HG03457 (cell line): ENCODE results near the gene RASGRP4.
"Not testable (repeated sequence)": the region's sequence is repeated elsewhere in the genome, so short reads cannot be mapped to it uniquely, and the experiment has no call there.

ENCODE experiments used
- ATAC-seq: cut with Tn5 transposase; IDR thresholded peaks from one replicate; pipeline ENCODE4 v1.9.1; 2021; ENCODE audit warnings: moderate number of reproducible peaks; ENCODE audit not compliant: unreplicated experiment

The RASGRP4 gene

GRCh38 chr19:38449518-38449917 lies 23.5 kb upstream of the RASGRP4 start:
- ATAC-seq: no peak

DNA sequence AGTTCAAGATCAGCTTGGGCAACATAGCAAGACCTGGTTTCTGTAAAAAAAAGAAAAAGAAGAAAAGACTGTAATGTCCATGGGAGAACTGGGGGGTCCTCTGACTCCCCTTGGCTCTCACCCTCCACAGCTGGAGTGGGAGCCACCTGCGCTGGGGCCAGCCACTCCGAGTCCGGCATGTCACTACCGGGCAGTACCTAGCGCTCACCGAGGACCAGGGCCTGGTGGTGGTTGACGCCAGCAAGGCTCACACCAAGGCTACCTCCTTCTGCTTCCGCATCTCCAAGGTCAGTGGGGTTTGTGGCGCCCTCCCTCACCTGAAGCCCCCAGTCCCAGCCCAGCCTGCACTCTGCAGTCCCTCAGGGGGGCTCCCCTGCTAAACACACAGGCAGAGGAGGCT lies 22.2 kb upstream of the RASGRP4 start:
- no peak for ATAC-seq

- no peak for ATAC-seq
These were observed 19.3 kb upstream of the RASGRP4 start for GRCh38 chr19:38445362-38445761.

- ATAC-seq: no peak
These were observed 18.0 kb upstream of the RASGRP4 start for GRCh38 chr19:38444026-38444425.

GRCh38 chr19:38443458-38443999 lies 17.5 kb upstream of the RASGRP4 start:
- ATAC-seq: no peak

DNA sequence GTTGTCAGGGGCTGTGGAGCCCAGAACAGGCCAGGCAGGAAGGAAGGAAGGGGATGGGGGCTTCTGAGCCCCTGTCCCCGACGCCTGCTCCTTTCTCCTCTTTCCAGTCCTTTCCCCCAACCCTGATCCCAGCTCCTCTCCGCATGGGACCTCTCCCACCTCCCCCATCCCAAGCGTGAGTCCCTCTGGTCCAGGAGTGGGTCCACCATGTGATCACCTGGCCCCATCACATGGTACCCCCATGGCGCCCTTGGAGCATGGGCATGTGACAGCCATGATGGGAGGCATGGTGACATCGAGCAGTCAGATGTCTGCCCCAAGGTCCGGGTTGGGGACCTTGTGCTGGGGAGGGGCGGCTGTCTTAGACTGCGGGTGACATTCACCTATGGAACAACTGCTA lies 16.7 kb upstream of the RASGRP4 start:
- no peak for ATAC-seq

DNA sequence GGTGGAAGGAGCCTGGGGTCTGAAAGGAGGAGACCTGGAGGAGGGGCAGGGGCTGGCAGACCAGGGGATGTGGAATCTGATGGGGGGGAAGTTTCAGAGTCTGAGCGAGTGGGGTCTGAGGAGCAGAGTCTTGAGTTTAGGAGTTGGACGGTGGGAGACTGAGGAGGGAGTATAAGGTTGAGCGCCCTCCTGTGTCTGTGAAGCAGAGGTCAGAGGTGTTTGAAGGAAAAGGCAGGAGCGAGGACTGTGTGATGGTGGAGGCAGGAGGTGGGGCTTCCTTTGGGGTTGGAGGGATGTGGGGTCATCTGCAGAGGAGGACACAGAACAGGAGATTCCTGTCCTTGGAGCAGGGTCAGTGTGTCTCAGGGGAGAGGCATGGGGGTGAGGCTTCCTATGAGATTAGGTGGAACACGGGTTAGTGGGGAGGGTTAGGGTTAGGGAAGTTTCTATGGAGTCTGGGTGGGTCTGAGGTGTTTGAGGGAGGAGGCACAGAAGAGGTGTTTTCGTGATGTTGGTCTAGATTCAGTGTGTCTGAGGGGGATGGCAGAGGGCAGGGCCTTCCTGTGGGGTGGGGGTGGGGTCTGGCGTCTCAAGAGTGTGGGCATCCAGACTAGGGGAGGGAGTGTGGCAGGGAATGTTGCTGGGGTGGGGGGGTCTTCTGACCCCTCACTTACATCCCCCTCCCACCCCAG lies 15.8 kb upstream of the RASGRP4 start:
- no peak for ATAC-seq

DNA sequence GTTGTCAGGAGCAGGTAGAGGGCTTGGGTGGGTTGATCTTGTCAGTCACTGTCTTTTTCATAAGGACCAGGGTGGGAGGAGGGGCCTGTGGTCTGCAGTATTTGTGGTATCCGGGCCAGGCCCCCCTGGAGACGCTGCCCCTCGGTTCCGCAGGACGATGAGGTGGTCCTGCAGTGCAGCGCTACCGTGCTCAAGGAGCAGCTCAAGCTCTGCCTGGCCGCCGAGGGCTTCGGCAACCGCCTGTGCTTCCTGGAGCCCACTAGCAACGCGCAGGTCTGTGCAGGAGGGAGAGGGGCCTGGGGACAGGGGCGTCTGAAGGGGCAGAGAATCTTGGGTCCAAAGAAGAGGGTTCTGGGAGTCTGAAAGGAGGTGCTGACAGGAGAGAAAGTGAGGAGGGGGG lies 14.6 kb upstream of the RASGRP4 start:
- no peak for ATAC-seq

- ATAC-seq: no peak
These were observed 11.9 kb upstream of the RASGRP4 start for GRCh38 chr19:38437917-38438316.

DNA sequence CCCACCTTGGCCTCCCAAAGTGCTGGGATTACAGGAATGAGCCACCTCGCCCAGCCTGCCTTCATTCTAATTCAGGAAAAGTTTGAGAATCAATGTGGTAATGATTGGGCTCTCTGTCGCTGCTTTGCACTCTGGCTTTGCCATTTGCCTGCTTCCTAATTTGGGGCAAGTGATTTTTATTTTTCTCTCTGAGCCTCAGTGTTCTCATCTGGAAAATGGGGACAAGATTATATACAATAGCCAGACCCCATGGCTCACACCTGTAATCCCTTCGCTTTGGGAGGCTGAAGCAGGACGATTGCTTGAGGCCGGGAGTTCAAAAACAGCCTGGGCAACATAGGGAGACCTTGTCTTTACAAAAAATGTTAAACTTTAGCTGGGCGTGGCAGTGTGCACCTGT lies 11.3 kb upstream of the RASGRP4 start:
- no peak for ATAC-seq

- no peak for ATAC-seq
These were observed 8.6 kb upstream of the RASGRP4 start for GRCh38 chr19:38434549-38435051.

DNA sequence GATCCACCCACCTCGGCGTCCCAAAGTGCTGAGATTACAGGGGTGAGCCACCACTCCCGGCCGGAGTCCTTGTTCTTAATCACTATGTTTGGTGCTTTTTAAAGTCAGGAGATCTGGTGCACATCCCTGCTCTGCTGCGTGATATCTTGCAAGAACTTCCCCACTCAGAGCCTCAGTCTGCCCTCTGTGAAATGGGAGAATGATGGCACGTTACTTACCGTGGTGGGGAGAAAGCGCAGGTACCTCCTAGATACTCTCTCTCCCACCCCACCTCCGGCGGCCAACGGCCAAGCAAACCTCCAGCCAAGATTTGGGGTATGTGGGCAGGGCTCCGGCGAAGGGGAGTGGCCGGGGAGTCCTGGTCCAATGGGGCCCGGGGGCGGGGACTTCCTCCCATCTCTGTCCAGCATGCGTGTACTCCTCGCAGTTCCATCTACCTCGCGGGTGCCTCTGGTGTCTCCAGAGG lies 7.3 kb upstream of the RASGRP4 start, which contains the start of gene RYR1:
Gene RYR1, plus strand, starts transcription at position 424 of the 466 bp plus-strand sequence. CDS start 139 bp downstream, outside the sequence.
- ATAC-seq: no peak

- no peak for ATAC-seq
These were observed 4.9 kb upstream of the RASGRP4 start for GRCh38 chr19:38430931-38431330.

GRCh38 chr19:38429811-38430156 lies 3.8 kb upstream of the RASGRP4 start:
- ATAC-seq: no peak

- no peak for ATAC-seq
These were observed 3.2 kb upstream of the RASGRP4 start for GRCh38 chr19:38429055-38429810.

DNA sequence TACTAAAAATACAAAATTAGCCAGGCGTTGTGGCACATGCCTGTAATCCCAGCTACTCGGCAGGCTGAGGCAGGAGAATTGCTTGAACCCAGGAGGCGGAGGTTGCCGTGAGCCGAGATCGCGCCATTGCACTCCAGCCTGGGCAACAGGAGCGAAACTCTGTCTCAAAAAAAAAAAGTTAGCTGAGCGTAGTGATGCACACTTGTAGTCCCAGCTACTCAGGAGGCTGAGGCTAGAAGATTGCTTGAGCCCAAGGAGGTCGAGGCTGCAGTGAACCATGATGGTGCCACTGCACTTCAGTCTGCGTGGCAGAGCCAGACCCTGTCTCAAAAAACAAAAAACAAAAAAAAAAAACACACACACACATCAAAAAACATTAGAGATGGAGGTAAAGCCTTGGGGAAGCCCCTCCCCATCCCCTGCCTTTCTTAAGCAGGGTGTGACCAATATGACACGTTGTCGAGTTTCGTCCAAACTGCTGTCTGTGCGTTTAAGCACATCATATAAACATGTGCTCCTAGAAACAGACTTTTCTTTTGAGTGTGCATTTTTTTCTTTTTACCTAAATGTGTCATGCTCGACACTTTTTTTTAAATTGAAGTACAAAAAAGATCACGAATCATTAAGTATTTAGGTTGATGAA lies 1.1 kb upstream of the RASGRP4 start:
- ATAC-seq: not testable (repeated sequence)

DNA sequence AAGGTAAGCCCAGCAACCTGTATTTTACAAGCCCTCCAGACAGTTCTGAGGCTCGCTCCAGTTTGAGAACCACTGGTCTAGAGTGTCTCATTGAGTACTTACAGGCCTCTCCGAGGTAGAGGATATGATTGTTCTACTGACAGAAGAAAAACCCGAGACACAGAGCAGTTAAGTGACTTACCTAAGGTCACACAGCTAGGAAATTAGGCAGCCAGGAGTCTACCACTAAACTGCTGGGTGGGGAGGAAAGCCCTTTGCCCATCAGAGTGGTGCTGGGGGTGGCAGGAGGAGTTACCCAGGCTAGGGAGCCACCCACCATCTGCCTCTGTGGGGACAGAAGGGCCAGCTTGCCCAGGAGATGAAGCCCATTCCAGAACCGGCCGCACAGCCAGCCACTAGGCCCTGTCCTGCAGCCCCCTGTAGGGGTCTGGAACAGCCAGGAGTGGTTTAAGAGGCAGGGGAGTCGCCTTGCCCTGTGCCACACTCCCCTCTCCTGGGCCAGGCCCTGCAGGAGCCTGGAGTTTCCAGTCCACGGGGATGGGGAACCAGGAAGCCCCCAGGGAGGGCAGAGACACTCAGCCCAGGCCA lies 703 bp downstream of the RASGRP4 start:
- ATAC-seq: no peak

GRCh38 chr19:38424272-38424671 lies 1.7 kb downstream of the RASGRP4 start:
- no peak for ATAC-seq

GRCh38 chr19:38422438-38422837 lies 3.6 kb downstream of the RASGRP4 start:
- ATAC-seq: no peak

DNA sequence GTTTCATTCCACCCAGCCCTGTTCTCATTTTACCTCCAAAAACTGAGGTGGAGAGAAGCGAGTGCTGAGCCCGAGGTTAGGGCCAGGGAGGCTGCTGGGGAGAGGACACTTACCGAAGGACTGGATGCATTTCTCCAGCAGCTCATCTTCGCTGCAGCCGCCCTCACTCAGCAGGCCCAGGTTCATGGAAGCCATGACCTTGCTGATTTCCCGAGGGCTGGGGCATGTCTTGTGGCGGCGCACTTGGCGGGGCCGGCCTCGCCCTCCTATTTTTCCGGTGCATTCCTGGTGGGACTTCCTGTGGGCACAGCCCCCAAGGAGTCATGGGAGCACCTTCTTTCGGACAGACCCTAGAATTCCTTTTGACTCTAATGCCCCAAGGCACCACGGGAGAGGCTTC lies 4.2 kb downstream of the RASGRP4 start:
- ATAC-seq: no peak

DNA sequence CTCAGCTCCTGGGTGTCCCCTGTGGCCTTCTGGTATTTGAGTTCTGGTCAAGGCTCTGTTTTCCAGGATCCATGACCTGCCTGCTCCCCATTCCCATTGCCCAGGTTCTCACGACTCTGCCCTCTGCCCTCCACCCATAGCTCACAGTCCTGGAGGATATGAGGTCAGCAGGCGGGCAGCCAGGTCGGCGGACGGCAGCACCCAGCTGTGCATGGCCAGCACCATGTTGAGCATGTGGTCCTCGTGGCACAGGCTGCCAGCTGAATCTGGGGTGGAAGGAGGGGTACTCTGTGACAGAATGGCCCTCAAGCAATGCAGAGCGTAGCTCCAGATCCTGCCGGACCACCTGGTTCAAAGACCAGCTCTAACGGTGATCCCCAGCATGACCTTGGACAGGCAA lies 5.1 kb downstream of the RASGRP4 start:
- ATAC-seq: no peak
